HG03565 (cell line): Measurements from ENCODE around the gene NFASC.

ENCODE experiments used
- ATAC-seq: cut with Tn5 transposase; IDR thresholded peaks from one replicate; pipeline ENCODE4 v1.9.1; 2021; ENCODE audit warnings: mild to moderate bottlenecking, moderate library complexity; ENCODE audit not compliant: unreplicated experiment

The NFASC gene

DNA sequence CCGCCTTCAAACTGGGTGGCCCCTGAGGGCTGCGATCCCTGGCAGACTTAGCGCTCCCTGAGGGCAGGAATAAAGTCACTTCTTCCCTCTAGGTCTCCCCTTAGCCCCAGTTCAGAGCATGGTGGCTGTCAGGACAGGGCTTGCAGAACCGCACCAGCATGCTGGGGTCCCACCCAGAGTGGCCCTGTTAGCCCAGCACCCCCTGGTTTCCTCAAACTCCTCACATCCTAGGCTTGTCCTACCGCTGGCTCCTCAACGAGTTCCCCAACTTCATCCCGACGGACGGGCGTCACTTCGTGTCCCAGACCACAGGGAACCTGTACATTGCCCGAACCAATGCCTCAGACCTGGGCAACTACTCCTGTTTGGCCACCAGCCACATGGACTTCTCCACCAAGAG is 188.2 kb downstream of the NFASC start:
- no peak for ATAC-seq

DNA sequence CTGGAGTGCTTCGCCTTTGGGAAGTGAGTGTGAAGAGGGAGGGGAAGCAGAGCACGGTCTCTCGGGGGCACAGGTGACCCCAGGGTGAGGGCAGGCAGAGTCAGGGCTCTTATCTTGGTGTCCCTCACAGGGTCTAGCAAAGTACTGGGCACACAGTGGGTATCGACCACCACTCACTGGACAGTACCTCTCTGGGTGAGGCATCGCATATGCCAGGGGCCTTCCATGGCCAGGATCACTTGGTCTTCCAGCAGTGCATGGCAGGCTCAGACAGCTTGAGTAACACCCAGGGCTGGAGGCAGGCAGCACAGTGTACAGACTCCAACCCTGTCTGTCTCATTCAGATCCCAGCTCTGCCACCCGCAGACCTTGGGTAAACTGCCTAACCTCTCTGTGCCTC is 189.0 kb downstream of the NFASC start:
- ATAC-seq = no peak

DNA sequence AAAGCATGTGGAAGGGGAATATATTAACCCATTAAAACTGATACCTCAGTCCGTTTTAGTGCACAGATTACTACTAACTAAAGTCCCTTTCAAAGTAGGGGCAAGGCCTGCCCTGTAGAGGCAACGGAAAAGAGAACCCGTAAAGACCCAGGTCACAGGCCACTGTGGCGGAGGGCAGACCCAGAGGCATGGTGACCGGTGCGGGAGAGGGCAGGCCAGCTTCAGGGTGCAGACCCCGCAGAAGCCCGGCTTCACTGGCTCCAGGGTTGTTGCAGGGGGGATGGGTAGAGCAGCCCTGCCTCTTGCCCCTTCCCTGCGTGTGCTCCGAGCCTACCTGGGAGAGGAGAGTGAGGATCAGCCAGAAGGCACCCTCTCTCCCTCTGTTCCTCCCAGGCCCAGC is 190.1 kb downstream of the NFASC start:
- ATAC-seq = no peak

DNA sequence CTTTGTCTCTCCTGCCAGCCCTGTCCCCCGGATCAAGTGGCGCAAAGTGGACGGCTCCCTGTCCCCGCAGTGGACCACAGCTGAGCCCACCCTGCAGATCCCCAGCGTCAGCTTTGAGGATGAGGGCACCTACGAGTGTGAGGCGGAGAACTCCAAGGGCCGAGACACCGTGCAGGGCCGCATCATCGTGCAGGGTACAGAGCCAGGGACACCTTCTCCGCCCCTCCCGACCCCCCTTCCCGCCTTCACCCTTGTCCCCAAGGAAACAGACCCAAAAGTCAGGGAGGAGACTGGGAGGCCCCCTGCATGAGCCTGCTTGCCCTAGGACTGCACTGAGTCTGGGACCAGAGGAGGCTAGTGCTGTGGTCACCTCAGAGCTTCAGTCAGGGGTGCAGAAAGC is 190.6 kb downstream of the NFASC start:
- no peak for ATAC-seq

DNA sequence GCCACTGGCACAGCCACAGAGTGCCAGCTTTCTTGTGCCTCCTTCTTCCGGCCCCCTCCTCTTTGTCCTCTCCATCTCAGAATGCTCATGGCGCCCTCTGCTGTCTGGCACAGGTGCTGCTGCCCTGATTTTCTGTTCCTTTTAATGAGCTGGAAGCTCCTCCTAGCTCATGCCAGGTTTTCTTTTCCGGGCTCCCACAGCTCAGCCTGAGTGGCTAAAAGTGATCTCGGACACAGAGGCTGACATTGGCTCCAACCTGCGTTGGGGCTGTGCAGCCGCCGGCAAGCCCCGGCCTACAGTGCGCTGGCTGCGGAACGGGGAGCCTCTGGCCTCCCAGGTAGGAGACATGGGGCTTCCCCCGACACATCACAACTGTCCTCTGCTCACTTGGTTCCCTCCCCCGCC is 191.0 kb downstream of the NFASC start:
- no peak for ATAC-seq

DNA sequence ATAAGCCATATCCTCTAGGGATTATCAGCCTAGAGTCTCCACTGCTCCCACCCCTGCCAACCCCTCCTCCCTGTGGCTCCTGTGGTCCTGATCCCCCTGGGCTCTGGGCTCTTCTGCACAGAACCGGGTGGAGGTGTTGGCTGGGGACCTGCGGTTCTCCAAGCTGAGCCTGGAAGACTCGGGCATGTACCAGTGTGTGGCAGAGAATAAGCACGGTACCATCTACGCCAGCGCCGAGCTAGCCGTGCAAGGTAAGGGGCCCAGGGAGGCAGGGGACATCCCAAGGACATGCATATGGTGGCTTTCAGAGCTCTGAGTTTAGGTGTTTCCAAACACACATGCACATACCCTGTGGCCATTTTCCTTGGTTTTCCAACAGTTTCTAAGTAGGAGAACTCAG is 191.7 kb downstream of the NFASC start:
- no peak for ATAC-seq

DNA sequence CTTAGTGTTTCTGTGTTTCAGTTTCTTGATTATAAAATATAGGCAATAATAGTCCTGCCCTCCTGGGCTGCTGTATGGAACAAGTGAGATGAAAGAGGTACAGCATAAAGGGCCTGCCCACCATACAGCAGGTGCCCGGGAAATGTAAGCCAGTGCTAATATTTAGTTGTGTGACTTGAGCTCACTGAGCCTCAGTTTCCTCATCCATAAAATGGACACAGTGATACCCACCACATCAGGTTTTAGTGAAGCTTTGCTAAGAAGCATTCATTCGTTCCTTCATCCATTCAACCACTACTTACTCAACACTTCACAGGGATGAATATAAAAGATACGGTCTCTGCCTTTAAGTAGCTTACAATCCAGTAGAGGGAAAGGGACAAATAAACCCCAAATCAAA is 192.2 kb downstream of the NFASC start:
- no peak for ATAC-seq

DNA sequence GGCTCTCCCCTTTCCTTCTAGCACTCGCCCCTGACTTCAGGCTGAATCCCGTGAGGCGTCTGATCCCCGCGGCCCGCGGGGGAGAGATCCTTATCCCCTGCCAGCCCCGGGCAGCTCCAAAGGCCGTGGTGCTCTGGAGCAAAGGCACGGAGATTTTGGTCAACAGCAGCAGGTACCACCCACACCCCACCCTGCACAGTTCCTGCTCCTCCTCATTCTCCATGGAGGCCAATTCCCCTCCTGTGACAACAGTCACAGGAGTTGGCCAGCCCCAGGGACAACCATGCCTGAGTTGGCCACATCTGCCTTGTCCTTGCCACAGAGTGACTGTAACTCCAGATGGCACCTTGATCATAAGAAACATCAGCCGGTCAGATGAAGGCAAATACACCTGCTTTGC is 193.6 kb downstream of the NFASC start:
- no peak for ATAC-seq

DNA sequence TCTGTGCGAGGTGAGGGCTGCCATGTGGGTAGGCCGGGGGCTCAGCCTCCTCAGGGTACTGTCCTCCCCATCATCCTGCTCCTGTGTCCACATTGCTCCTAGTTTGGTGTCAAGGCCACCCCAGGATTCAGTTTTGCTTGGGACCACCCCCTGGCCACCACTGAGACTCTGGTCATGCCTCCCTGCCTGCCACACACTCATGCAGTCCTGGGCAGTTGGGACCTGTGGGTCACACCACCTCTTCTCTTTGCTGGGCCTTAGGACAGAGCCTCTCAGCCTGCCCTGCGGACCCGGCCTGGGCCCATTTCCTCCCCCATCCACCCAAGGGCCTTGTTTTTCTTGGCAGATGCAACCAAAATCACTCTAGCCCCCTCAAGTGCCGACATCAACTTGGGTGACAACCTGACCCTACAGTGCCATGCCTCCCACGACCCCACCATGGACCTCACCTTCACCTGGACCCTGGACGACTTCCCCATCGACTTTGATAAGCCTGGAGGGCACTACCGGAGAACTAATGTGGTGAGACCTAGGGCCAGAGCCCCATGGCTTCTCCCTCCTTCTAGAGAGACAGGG is 194.2 kb downstream of the NFASC start:
- ATAC-seq = no peak

DNA sequence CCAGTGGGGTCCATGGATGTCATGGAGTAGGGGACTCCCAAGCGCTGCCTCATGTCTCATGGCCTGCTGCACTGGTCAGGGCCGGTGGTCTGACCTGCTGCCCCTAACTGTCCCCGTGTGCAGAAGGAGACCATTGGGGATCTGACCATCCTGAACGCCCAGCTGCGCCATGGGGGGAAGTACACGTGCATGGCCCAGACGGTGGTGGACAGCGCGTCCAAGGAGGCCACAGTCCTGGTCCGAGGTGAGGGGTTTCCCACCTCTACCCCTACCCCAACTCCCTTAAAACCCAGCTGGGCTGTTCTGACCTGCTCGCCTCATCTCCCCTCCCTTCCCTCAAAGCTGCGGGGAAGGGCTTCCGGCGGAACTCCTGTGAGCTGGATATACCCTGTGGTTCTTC is 195.0 kb downstream of the NFASC start:
- no peak for ATAC-seq

DNA sequence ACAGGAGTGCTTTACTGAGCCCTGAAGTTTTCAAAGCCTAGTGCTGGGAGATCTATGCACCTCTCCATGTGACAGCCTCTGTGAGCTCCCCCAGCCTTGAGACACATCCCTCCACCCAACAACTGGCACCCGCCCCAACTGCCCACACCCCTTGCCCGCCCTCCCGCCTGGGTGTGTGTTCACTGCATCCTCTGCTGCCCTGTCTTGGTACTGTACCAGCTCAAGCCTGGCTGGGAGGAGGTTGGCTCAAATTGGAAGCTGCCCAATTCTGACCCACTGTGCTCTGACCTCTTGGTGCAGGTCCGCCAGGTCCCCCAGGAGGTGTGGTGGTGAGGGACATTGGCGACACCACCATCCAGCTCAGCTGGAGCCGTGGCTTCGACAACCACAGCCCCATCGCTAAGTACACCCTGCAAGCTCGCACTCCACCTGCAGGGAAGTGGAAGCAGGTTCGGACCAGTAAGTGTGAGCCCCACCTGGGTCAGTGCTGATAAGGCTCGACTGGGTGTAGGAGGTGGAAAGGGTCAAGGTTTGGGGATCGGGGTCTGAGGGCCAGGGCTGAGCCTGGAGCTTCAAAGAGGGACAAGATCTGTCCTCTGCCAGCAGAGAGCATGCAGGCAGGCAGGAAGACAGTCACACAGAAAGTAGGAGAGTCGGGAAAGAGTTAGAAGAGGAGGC is 195.6 kb downstream of the NFASC start:
- no peak for ATAC-seq

DNA sequence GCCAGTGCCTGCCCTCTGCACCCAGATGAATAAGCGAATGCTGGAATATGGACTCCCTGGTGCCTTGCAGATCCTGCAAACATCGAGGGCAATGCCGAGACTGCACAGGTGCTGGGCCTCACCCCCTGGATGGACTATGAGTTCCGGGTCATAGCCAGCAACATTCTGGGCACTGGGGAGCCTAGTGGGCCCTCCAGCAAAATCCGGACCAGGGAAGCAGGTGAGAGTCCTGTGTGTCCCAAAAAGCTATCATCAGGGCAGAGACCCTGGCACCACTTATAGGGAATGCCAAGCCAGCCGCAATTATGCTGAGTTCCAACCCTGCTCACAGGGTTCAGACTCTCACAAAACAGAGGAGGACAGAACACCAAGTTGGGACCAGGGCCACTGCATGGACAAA is 196.4 kb downstream of the NFASC start:
- no peak for ATAC-seq

DNA sequence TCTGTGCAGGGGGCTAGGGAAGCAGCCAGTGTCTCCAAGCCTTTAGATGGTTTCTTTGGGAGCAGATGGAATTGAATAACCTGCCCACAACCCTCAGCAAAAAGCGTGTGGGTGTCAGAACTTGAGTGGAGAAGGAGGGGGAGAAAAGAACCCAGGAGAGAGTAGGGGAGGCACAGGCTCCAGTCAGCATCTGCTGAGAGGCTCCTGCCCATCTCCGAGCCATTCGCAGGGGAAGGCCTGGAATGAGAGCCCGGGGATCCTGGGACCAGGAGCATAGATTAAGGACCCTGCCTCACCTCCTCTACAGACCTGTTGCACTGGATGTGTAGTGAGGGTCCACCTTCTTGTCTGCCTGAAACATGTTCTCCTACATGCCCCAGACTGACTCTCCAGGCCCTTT is 197.3 kb downstream of the NFASC start:
- no peak for ATAC-seq

DNA sequence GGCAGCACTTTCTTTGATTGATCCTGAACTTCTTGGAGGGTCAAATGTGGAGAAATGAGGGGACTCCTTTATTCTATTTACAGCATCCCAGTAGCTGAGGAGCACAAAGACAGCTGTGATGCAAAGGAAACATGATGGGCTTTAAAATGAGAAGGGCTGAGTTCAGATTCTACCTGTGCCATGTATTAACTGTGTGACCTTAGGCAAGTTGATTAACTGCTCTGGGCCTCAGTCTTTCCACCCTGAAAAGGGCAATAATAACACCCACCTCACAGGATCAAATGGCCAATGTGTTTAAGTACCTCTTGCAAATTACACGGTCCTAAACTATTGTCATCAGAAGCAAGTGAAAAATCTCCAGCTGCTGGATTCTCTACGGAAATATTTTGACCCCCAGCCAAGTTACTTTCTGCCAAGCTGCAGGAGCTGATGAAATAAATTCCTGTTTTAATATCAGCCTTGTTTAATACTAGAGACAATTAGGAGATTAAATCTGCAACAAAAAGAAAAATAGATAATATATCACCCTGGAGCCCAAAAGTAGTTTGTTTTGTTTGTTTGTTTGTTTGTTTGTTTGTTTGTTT is 197.9 kb downstream of the NFASC start:
- no peak for ATAC-seq

DNA sequence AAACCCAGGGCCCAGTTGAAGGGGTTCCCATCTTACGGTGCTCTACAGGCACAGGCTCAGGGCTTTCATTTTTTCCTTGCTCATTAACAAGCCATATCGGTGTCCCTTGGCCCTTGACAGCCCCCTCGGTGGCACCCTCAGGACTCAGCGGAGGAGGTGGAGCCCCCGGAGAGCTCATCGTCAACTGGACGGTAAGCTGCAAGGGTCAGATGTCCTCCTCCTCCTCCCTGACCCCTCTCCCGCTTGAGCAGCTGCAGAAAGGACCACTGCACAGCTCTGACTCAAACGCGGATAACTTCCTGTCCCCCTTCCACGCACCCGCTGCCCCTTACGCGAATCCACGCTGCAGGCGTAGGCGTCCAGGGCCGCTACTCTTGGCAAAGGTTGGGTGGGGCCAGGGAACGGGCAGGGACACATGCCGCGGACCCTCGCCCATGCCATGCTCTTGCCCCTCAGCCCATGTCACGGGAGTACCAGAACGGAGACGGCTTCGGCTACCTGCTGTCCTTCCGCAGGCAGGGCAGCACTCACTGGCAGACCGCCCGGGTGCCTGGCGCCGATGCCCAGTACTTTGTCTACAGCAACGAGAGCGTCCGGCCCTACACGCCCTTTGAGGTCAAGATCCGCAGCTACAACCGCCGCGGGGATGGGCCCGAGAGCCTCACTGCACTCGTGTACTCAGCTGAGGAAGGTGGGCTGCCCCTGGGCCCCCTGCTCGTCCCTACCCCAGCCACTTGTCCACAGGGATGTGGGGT is 198.9 kb downstream of the NFASC start:
- ATAC-seq = no peak

DNA sequence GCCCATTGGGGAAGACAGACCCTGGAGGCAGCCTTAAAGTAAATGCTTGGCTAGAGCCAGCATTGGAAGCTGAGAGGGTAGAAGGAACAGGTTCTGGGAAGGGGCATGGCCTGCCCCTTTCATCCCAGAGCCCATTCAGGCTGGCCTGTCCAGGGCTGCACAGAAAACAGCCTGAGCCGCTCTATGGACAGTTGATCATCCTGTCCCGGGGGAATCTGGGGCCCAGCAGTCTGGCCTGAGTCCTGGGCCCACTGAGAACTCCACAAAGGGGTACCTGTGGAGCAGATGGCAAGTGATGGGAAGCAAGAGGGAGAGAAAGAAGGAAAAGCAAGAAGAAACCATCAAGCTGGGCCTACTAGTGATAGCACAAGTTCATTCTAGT is 200.4 kb downstream of the NFASC start:
- ATAC-seq = no peak

DNA sequence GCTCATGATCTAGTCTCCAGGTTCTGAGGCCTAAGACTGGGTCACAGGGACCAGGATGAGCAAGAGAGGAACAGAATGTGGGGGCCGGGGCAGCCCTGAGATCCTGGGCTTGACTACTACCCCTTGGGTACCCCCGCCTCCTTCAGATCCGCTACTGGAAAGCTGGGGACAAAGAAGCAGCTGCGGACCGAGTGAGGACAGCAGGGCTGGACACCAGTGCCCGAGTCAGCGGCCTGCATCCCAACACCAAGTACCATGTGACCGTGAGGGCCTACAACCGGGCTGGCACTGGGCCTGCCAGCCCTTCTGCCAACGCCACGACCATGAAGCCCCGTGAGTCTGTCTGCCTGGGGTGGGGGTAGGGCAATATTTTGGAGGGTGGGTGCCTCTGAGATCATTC is 201.1 kb downstream of the NFASC start:
- no peak for ATAC-seq

DNA sequence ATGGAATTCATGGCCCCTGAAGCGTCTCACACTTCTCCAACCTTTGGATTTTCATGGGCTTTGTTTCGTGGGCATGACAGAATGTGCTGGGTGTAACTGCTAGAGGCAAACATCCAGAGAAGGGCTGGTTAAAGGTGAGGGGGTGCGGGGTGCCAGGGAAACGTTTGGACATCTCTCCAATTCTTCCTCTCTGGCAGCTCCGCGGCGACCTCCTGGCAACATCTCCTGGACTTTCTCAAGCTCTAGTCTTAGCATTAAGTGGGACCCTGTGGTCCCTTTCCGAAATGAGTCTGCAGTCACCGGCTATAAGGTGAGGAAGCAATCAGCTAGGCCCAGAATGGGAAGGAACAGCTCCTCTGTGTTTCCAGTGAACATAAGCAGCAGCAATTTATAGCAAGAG is 201.6 kb downstream of the NFASC start:
- ATAC-seq = no peak
